ENCODE data around the gene PARVA.

Gene PARVA

DNA sequence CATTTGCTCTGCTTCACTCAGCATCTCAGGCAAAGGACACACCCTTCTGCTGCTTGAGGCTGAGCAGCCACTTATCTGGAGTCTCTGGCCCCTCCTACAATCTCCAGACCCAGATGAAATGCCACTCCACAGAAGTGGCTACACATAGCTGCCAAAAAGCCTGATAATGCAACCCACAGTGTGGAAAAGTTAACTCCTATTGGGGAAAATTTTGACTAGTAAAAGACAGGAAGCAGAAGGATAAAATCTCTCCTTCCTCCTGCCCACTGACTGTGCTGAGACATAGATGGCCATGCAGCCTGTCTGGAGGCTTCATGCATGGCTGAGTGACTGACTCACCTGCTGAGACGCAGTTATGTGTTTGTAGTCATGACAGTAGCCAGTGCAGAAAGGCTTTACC lies 204.6 kb downstream of the PARVA start:
- TF ChIP-seq, protein P1, sequence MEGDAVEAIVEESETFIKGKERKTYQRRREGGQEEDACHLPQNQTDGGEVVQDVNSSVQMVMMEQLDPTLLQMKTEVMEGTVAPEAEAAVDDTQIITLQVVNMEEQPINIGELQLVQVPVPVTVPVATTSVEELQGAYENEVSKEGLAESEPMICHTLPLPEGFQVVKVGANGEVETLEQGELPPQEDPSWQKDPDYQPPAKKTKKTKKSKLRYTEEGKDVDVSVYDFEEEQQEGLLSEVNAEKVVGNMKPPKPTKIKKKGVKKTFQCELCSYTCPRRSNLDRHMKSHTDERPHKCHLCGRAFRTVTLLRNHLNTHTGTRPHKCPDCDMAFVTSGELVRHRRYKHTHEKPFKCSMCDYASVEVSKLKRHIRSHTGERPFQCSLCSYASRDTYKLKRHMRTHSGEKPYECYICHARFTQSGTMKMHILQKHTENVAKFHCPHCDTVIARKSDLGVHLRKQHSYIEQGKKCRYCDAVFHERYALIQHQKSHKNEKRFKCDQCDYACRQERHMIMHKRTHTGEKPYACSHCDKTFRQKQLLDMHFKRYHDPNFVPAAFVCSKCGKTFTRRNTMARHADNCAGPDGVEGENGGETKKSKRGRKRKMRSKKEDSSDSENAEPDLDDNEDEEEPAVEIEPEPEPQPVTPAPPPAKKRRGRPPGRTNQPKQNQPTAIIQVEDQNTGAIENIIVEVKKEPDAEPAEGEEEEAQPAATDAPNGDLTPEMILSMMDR (IDR thresholded peaks at IDR 0.05; ENCODE audit: low read depth, low read length), result no peak

More for the DNA sequence above, 204.6 kb downstream of the PARVA start:
- no peak overlapping the region for H3K4me3 ChIP-seq (ENCODE audit: low read depth, low read length)

Measured in WI38 (cell line).